ENCODE measurements around the gene OBSCN. TPM values are rescaled to one million over a fixed set of nuclear protein-coding genes. Genes with fewer than 3 reads are reported as not detected.

OBSCN gene
- total RNA-seq, 1 experiment from 2014 or later = 33.3 TPM

DNA sequence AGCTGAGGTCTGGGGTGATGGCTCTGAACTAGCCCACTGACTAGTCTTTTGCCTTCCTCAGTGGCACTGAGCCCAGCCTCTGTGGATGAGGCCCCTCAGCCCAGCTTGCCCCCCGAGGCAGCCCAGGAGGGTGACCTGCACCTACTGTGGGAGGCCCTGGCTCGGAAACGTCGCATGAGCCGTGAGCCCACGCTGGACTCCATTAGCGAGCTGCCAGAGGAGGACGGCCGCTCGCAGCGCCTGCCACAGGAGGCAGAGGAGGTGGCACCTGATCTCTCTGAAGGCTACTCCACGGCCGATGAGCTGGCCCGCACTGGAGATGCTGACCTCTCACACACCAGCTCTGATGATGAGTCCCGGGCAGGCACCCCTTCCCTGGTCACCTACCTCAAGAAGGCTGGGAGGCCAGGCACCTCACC lies 111.0 kb downstream of the OBSCN start:
- H3K23ac ChIP-seq (ENCODE audit: insufficient read length, low read depth, low read length) = no peak overlapping the region
- no peaks in the 10 kb centered on the region for H3K4me1 Mint-ChIP-seq
- no peak for DNase-seq
- H3K4me1 ChIP-seq (ENCODE audit: insufficient read depth, low read length) = no peaks in the 10 kb centered on the region
- no peak overlapping the region for H3K9ac ChIP-seq (ENCODE audit: extremely low read depth, insufficient read length, low read length)
- H3K79me1 ChIP-seq (ENCODE audit: insufficient read depth, low read depth, low read length, poor library complexity, severe bottlenecking) = no peaks in the 10 kb centered on the region
- H3K56ac ChIP-seq (ENCODE audit: insufficient read length, low read depth, low read length) = no peak overlapping the region
- WGBS (ENCODE audit: extremely low coverage, insufficient read length, low lambda C conversion rate) = no CpG with 5 or more reads among the region's 15 CpGs
- TF ChIP-seq, protein P1, sequence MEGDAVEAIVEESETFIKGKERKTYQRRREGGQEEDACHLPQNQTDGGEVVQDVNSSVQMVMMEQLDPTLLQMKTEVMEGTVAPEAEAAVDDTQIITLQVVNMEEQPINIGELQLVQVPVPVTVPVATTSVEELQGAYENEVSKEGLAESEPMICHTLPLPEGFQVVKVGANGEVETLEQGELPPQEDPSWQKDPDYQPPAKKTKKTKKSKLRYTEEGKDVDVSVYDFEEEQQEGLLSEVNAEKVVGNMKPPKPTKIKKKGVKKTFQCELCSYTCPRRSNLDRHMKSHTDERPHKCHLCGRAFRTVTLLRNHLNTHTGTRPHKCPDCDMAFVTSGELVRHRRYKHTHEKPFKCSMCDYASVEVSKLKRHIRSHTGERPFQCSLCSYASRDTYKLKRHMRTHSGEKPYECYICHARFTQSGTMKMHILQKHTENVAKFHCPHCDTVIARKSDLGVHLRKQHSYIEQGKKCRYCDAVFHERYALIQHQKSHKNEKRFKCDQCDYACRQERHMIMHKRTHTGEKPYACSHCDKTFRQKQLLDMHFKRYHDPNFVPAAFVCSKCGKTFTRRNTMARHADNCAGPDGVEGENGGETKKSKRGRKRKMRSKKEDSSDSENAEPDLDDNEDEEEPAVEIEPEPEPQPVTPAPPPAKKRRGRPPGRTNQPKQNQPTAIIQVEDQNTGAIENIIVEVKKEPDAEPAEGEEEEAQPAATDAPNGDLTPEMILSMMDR (conservative IDR thresholded peaks at IDR 0.05) = no peak
- no peak overlapping the region for H2BK120ac ChIP-seq (ENCODE audit: low read depth, low read length, poor library complexity, severe bottlenecking)
- no peak overlapping the region for H2BK5ac ChIP-seq (ENCODE audit: insufficient read length, low read length)
- no peak overlapping the region for H2AFZ ChIP-seq (ENCODE audit: low read length)
- no peak overlapping the region for H3K4me2 ChIP-seq (ENCODE audit: insufficient read depth, insufficient read length, low read length)
- no peak overlapping the region for H2BK20ac ChIP-seq (ENCODE audit: low read depth, low read length, poor library complexity, severe bottlenecking)
- no peak overlapping the region for H3K27ac ChIP-seq (ENCODE audit: insufficient read length, low read depth, low read length)
- no peaks in the 10 kb centered on the region for H3K27me3 ChIP-seq (ENCODE audit: insufficient read depth, low read length)
- H2BK12ac ChIP-seq (ENCODE audit: insufficient read length, low read depth, low read length) = no peak overlapping the region
- no peaks in the 10 kb centered on the region for H3K9me3 ChIP-seq (ENCODE audit: control insufficient read depth, low read depth, low read length)
- no peak overlapping the region for H2BK15ac ChIP-seq (ENCODE audit: low read depth, low read length)
- H3K14ac ChIP-seq (ENCODE audit: insufficient read depth, low read length) = no peak overlapping the region; the same call in 1 of the 2 replicates
- no peaks in the 10 kb centered on the region for H3K9me3 Mint-ChIP-seq
- H4K5ac ChIP-seq (ENCODE audit: insufficient read length, low read depth, low read length) = no peak overlapping the region
- no peak overlapping the region for H3K18ac ChIP-seq (ENCODE audit: insufficient read length, low read depth, low read length)
- no peaks in the 10 kb centered on the region for H4K20me1 ChIP-seq (ENCODE audit: control insufficient read depth, insufficient read depth, insufficient read length)
- H3K27ac Mint-ChIP-seq = no peak overlapping the region
- no peaks in the 10 kb centered on the region for H3K79me2 ChIP-seq (ENCODE audit: insufficient read depth, low read length)
- H4K91ac ChIP-seq (ENCODE audit: insufficient read length, low read depth, low read length) = no peak overlapping the region
- H3K36me3 Mint-ChIP-seq (ENCODE audit: insufficient read depth in 1 of 3, low read depth in 3 of 3) = peaks cover 10 to 18% (median 11%) of the 10 kb centered on the region in 3 experiments; a peak in 4 of 7 replicates
- H2AK5ac ChIP-seq (ENCODE audit: insufficient read length, low read length) = no peak overlapping the region
- H3K4me3 Mint-ChIP-seq = no peak overlapping the region
- H3T11ph ChIP-seq (ENCODE audit: low read length) = no peak overlapping the region
- no peak overlapping the region for H4K8ac ChIP-seq (replicated peaks; ENCODE audit: insufficient read length, low read depth, low read length)
- H3K23me2 ChIP-seq (ENCODE audit: insufficient read length, low read depth, low read length, poor library complexity, severe bottlenecking) = no peaks in the 10 kb centered on the region
- no peak overlapping the region for H3K4ac ChIP-seq (ENCODE audit: low read depth, low read length)
- peaks cover 3% of the 10 kb centered on the region; the same call in 1 of the 2 replicates for H3K27me3 Mint-ChIP-seq (ENCODE audit: low read depth)

Data from H9 (cell line).